SJSA1 (cell line): ENCODE results near the gene HSPB6. TPM values are rescaled to one million over a fixed set of nuclear protein-coding genes. Genes with fewer than 3 reads are reported as not detected.
"Not testable (repeated sequence)": the region's sequence is repeated elsewhere in the genome, so short reads cannot be mapped to it uniquely, and the experiment has no call there.

ENCODE experiments used
- DNase-seq, 2 experiments: peaks; one replicate each; pipeline ENCODE4 v3.0.0-alpha.2; 2015 to 2020; ENCODE audit warnings: low spot score in 2 of 2, low read depth in 1 of 2
- H3K27ac ChIP-seq: fragments of 250-450 bp; sonication (Bioruptor Pico); 2 replicates; pipeline ENCODE4 v1.5.1; 2020; ENCODE audit warnings: mild to moderate bottlenecking, moderate library complexity
- H3K27me3 ChIP-seq: fragments of 250-450 bp; sonication (Bioruptor Pico); replicated peaks from 2 replicates; pipeline ENCODE4 v1.5.1; 2020; ENCODE audit warnings: mild to moderate bottlenecking, moderate library complexity
- H3K36me3 ChIP-seq: fragments of 250-450 bp; sonication (Bioruptor Pico); 2 replicates; pipeline ENCODE4 v1.5.1; 2020; ENCODE audit warnings: mild to moderate bottlenecking
- H3K4me1 ChIP-seq: fragments of 250-450 bp; sonication (Bioruptor Pico); replicated peaks from 2 replicates; pipeline ENCODE4 v1.6.1; 2021; ENCODE audit warnings: mild to moderate bottlenecking
- H3K4me3 ChIP-seq: fragments of 250-450 bp; sonication (Bioruptor Pico); 2 replicates; pipeline ENCODE4 v1.5.1; 2020; ENCODE audit warnings: mild to moderate bottlenecking
- H3K9me3 ChIP-seq: fragments of 250-450 bp; sonication (Bioruptor Pico); replicated peaks from 2 replicates; pipeline ENCODE4 v1.5.1; 2020; ENCODE audit warnings: mild to moderate bottlenecking
- total RNA-seq: library from RNA; depleted of rRNA; stranded (reverse); fragments of >200 nt; shearing (Covaris generic); gene quantifications from 2 replicates; pipeline ENCODE4 v1.2.3, GENCODE V29; 2014; rRNA removed

Gene HSPB6
- not detected in 2 replicates for total RNA-seq

DNA sequence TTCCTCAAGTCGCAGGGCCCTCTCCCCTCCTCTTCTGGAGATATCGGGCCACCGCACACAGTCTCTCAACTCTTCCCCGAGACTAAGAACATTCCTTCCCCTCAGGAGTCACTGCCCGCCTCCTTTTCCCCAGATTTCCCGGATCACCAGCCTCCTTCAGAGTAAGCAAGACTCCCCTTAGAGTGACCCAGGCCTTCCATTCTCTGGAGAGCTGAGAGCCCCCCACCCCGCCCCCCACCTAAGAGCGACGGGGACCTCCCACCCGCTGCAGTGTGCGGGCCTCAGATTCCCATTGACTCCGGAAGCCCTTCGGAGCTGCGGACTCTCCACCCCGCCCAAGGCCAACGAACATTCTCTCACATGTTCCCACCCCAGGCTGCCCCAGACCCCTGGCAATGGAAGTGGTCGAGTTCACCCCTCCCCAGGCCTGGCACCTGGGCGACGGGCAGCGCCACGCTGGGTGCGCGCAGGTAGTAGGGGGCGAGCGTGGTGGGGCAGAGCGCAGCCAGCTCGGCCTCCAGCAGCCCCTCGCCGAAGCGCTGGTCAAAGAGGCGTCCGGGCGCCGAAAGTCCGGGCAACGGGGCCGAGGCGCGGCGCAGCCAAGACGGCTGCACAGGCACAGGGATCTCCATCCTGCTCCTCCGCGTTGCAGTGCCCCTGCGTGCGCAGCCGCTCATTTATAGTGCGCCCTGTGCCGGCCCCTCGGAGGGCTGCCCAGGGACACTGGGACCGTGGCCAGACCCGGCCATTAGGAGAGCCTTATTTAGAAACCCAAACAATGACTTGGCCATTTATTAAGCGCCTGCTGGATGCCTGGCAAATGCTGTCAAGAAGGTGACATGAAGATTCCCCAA is at the start of gene HSPB6:
TSS of gene HSPB6 (minus strand) at position 653 of the 854 bp plus-strand sequence. CDS start at position 632, 21 bp downstream.
- H3K4me3 ChIP-seq = peak within 1 kb of the TSS; percentile 61
- H3K4me1 ChIP-seq = peaks cover 16% of the 10 kb centered on the region
- DNase-seq = no peak
- no peaks in the 10 kb centered on the region for H3K27me3 ChIP-seq
- H3K9me3 ChIP-seq = no peaks in the 10 kb centered on the region
- peak within 1 kb of the TSS; percentile 44 for H3K27ac ChIP-seq
- H3K36me3 ChIP-seq = peaks cover 41% of the 10 kb centered on the region

- Histone ChIP-seq H3K4me3 (no peak overlapping the region), H3K36me3 (no peaks in the 10 kb centered on the region), H3K27ac (no peak overlapping the region), H3K27me3 (peaks cover 11% of the 10 kb centered on the region), H3K9me3 (no peaks in the 10 kb centered on the region), H3K4me1 (no peaks in the 10 kb centered on the region)
- DNase-seq = no peak
These were observed 49.8 kb upstream of the HSPB6 start for GRCh38 chr19:35806597-35806996.

DNA sequence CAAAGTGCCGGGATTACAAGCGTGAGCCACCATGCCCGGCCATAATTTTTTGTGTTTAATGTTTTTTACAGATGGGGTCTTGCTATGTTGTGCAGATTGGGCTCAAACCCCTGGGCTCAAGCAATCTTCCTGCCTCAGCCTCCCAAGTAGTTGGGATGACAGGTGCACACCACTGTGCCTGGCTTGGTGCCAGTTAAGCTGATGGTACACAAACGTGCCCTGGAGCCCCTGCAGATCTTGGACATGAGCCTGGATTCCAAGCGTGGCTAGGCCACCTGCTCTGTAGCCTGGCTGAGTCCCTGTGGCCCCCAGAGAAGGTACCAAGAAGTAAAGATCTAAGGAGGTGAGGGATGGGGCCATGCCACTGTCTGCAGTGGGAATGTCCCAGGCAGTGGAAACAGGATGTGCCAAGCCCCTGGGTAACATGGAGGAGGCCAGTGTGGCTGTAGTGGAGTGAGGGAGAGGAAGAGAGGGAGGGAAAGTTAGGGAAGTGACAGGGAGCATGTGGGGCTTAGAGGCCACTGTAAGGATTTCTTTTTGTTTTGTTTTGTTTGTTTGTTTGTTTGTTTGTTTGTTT is 48.8 kb upstream of the HSPB6 start:
- DNase-seq = no peak
- Histone ChIP-seq H3K27me3 (peaks cover 6% of the 10 kb centered on the region), H3K27ac (no peak overlapping the region), H3K4me1 (no peaks in the 10 kb centered on the region), H3K9me3 (no peaks in the 10 kb centered on the region), H3K36me3 (no peaks in the 10 kb centered on the region), H3K4me3 (no peak overlapping the region)

DNA sequence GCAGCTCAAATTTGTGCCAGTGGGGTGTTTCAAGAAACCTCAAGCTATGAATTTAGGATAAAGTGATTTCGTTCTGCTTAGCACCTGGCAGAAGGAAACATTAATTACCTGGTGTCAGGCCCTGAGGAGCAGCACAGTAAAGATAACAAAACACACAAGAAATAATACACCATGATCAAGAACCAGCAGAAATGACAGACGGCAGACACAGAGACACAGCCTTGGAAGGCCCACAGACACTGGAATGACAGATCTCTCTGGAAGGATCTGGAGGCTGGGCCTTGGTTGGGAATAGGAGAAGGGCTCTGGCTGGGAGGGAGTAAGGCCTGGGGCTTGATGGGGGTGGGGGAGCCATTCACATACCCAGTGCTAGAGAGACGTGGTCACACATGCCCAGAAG is 45.0 kb upstream of the HSPB6 start:
- Histone ChIP-seq H3K4me3 (no peak overlapping the region), H3K27ac (no peak overlapping the region), H3K4me1 (no peaks in the 10 kb centered on the region), H3K36me3 (no peaks in the 10 kb centered on the region), H3K9me3 (no peaks in the 10 kb centered on the region), H3K27me3 (peaks cover 6% of the 10 kb centered on the region)
- no peak for DNase-seq

GRCh38 chr19:35797663-35798062 is 40.8 kb upstream of the HSPB6 start:
- Histone ChIP-seq H3K9me3 (no peaks in the 10 kb centered on the region), H3K4me1 (no peaks in the 10 kb centered on the region), H3K27ac (no peak overlapping the region), H3K27me3 (peaks cover 23% of the 10 kb centered on the region), H3K4me3 (no peak overlapping the region), H3K36me3 (no peaks in the 10 kb centered on the region)
- peak in 1 of 2 experiments; percentile 41 for DNase-seq

DNA sequence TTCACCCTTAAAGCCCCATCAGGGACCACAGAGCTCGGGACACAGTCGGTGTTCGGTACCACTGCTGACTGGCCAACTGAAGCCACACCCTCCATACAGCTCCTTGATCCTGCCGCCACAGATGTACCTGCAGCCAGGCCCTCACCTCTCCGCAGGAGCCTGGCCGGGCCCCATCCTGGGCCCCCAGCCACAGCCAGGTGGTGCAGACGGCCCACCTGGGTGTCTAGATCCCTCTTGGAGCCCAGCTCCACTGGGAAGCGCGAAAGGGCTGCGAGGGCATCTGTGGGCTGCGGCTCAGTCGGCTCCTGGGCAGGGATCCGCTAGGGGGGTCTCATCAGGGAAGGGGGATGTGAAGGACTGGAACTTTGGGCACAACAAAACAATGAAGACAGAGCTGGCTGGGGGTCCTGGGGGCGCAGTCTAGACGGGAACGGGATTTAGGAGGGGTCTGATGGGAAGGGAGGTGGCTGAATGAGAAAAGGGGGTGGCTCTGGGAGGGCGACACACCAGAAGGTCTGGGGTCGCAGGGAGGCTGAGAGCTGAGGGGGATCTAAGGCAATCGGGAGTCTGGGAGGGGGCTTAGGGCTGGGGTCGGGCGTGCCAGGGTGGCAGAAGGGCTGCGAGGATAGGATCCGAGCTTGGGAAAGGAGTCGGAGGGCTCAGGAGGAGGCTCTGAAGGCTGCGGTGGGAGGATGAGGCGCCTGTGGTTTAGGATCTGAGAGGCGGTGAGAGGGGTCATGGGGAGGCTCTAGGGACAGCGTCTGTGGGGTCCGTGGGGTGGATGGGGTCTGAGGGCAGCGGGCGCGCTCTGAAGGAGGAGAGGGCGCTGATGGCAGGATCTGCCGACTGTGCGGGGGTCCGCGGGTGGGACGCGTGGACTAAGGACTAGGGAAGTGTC is 40.1 kb upstream of the HSPB6 start:
- peak in 1 of 2 experiments; percentile 40 for DNase-seq
- Histone ChIP-seq H3K9me3 (no peaks in the 10 kb centered on the region), H3K36me3 (no peaks in the 10 kb centered on the region), H3K27ac (no peak overlapping the region), H3K4me3 (no peak overlapping the region), H3K27me3 (peaks cover 23% of the 10 kb centered on the region), H3K4me1 (no peaks in the 10 kb centered on the region)

GRCh38 chr19:35795564-35795963 is 38.7 kb upstream of the HSPB6 start:
- peaks cover 23% of the 10 kb centered on the region for H3K27me3 ChIP-seq
- DNase-seq, H3K9me3 ChIP-seq, H3K27ac ChIP-seq, H3K4me3 ChIP-seq, H3K4me1 ChIP-seq, H3K36me3 ChIP-seq: not testable (repeated sequence)

DNA sequence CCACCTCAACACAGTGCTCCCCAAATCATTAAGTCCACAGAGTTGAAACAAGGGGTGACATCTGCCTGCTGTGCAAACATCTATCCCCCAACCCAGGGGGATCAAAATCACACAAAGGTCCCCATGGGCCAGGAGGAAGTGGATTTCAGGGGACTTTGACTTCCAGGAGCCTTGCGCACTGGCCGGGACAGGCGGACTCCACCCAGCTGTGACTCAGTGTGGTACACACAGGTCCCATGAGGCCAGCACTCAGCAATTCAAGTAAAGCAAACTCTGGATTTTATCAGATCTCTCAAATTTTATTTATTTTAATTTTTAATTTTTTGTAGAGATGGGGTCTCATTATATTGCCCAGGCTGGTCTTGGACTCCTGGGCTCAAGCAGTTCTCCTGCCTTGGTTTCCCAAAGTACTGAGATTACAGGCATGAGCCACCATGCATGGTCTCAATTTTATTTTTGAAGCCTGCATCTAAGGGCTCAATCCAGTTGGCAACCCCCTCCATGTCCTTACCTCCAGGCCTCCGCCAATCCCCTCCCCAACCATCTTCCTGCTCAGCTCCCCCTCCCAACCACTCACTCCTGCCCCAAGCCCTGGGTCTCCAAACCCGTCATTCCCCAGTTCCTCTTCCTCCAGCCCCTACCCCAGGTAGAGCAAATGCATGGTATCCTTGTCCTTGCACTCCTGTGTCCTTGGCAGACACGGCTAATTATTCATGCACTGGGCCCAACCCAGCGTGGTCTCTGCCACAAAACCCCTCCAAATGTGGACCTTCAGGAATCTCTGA is 36.7 kb upstream of the HSPB6 start:
- Histone ChIP-seq H3K4me3 (no peak overlapping the region), H3K27me3 (peaks cover 23% of the 10 kb centered on the region), H3K27ac (no peak overlapping the region), H3K36me3 (no peaks in the 10 kb centered on the region), H3K4me1 (no peaks in the 10 kb centered on the region), H3K9me3 (no peaks in the 10 kb centered on the region)
- DNase-seq = no peak

DNA sequence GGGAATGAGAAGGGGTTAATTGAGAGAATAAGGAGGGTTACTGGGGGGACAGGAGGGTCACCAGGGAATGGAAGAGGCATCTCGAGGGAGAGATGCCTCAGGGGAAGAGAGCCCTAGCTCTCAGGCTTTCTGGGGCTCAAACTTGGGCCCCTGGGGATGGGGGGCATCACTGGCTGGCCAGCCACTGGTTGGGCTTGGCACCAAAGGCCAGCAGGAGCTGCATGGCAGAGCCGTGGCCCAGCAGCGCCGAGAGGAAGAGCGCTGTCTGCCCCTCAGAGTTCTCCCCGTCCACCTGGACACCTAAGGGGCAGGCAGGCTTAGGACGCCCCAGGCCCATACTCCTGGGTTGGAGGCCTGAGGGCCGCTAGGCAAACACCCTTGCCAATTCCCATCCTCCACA is 36.1 kb upstream of the HSPB6 start:
- no peak overlapping the region for H3K4me3 ChIP-seq
- H3K9me3 ChIP-seq = no peaks in the 10 kb centered on the region
- H3K4me1 ChIP-seq = no peaks in the 10 kb centered on the region
- no peak for DNase-seq
- peaks cover 21% of the 10 kb centered on the region for H3K27me3 ChIP-seq
- no peak overlapping the region for H3K27ac ChIP-seq
- no peaks in the 10 kb centered on the region for H3K36me3 ChIP-seq

DNA sequence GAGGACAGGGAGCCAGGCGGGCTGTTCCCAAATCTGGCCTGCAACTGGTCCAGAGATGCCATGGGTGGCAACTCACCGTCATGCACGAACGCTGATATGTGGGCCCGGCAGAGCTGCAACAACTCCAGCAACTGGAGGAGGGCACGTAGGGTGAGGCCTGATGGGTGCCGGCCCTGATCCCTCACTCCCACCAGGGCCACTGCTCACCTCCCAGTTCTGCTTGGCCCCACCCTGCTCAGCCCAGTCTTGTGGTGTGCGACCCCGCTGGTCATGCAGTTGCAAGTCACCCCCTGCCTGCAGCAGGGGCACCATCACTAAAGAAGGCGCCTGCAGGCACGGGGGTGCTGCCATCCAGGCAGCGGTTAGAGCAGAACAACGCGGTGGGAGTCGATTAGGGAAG is 35.5 kb upstream of the HSPB6 start:
- Histone ChIP-seq H3K27ac (no peak overlapping the region), H3K4me1 (no peaks in the 10 kb centered on the region), H3K27me3 (peaks cover 17% of the 10 kb centered on the region), H3K9me3 (no peaks in the 10 kb centered on the region), H3K36me3 (no peaks in the 10 kb centered on the region), H3K4me3 (no peak overlapping the region)
- no peak for DNase-seq

DNA sequence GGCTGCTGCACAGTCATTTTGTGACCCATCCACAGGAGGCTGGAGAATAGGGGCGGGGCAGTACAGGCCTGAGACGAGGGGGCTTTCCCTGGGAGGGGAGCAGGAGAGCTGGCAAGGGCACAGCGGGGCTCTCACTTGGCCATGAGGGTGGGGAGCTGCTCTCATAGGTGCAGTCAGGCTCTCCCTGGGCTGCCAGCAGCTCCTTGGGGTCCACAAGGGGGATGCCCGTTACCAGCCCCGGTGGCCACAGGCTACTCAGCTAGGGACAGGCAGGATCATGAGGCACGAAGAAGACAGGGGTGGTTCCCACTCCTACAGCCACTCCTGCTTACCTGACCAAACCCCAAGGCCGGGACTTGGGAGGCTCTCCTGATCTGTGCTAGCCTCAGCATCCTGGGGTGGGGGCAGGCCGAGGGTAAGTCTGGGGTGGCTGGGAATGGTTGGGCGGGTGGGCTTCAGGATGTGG is 35.0 kb upstream of the HSPB6 start:
- Histone ChIP-seq H3K4me1 (no peaks in the 10 kb centered on the region), H3K4me3 (no peak overlapping the region), H3K9me3 (no peaks in the 10 kb centered on the region), H3K27ac (no peak overlapping the region), H3K27me3 (peaks cover 17% of the 10 kb centered on the region), H3K36me3 (no peaks in the 10 kb centered on the region)
- DNase-seq = no peak

DNA sequence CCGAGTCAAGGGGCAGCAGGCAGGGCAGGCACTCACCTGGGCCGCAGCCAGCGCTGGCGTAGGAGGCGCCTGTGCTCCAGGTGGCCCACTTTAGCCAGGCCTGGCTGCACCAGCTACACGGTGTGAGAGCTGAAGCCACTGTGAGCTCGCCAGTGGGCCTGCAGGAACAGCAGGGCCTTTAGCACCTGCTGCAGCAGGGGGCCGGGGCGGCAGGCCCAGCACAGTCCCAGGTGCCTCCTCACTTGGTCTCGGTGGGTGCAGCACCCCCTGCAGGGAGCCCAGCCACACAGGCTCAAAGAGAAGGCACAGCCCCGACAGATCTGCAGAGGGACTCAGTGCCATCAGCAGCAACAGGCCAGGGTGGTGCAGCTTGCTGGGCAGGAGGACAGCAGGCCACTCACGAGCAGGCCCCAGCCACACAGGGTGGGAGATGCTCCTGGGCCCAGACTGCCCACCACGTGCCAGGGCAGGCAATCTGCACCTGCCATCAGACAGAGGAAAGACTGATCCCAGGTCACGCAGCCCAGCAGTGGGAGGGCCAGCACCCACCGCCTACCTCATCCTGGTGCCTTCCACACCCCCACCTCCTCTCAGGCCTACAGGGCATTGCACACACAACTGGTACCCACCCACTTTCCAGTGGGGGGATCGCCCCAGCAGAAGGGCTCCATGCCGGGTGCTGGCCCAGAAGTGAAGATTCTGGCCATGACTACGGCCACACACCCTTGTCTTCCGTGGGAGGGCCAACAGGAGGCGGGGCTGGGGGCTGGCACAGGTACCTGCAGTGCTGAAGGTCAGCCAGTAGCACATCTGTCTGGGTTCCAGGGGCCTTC is 34.4 kb upstream of the HSPB6 start:
- Histone ChIP-seq H3K27ac (no peak overlapping the region), H3K4me1 (no peaks in the 10 kb centered on the region), H3K27me3 (peaks cover 11% of the 10 kb centered on the region), H3K4me3 (no peak overlapping the region), H3K36me3 (peaks cover under 1% of the 10 kb centered on the region; the same call in 1 of the 2 replicates), H3K9me3 (no peaks in the 10 kb centered on the region)
- peak in 1 of 2 experiments; percentile 39 for DNase-seq
